Pericardium fibroblast (primary cell): ENCODE results near the gene PAK1IP1. TPM values are rescaled to one million over a fixed set of nuclear protein-coding genes. Genes with fewer than 3 reads are reported as not detected.

Experiments used
- total RNA-seq: library from RNA; depleted of rRNA; stranded (reverse); fragments of >200 nt; gene quantifications from 2 replicates; pipeline ENCODE4 v1.2.3, GENCODE V29; 2015

The PAK1IP1 gene
- 9.3 and 9.8 TPM in 2 replicates for total RNA-seq

GRCh38 chr6:10694302-10695085, at the start of gene PAK1IP1, which contains the start of gene C6orf52:
Gene PAK1IP1, plus strand, starts transcription at chr6:10694972. Its CDS starts 14 bp downstream, at chr6:10694986.
Gene C6orf52, minus strand, starts transcription at chr6:10694616. Its CDS starts 7,066 bp downstream, at chr6:10687550.

GRCh38 chr6:10722820-10723566, 28.2 kb downstream of the PAK1IP1 start, which contains the start of gene TMEM14C:
Gene TMEM14C, plus strand, starts transcription at chr6:10723070. Its CDS starts 1,544 bp downstream, at chr6:10724614.

GRCh38 chr6:10747251-10747972, 52.6 kb downstream of the PAK1IP1 start, which contains the start of gene TMEM14B:
Gene TMEM14B, plus strand, starts transcription at chr6:10747805. Its CDS starts 1,441 bp downstream, at chr6:10749246.

Other genes starting within 250 kb of the PAK1IP1 start
- gene GCNT2, start 173.6 kb upstream of the PAK1IP1 start, total RNA-seq, result not detected in 2 replicates
- 0.23 TPM in 1 of 2 replicates, not detected in the other for gene C6orf52, start 356 bp upstream of the PAK1IP1 start, total RNA-seq
- gene TMEM14C, start 28.1 kb downstream of the PAK1IP1 start, total RNA-seq, result 169 and 200 TPM in 2 replicates
- 67.9 and 69.8 TPM in 2 replicates for gene TMEM14B, start 52.8 kb downstream of the PAK1IP1 start, total RNA-seq
- not detected in 2 replicates for gene MAK, start 143.6 kb downstream of the PAK1IP1 start, total RNA-seq
- gene GCM2, start 187.1 kb downstream of the PAK1IP1 start, total RNA-seq, result not detected in 2 replicates
- gene SYCP2L, start 192.1 kb downstream of the PAK1IP1 start, total RNA-seq, result not detected in 2 replicates